ENCODE results near the gene HRNR.
"Not testable (repeated sequence)": the region's sequence is repeated elsewhere in the genome, so short reads cannot be mapped to it uniquely, and the experiment has no call there.

Gene HRNR

DNA sequence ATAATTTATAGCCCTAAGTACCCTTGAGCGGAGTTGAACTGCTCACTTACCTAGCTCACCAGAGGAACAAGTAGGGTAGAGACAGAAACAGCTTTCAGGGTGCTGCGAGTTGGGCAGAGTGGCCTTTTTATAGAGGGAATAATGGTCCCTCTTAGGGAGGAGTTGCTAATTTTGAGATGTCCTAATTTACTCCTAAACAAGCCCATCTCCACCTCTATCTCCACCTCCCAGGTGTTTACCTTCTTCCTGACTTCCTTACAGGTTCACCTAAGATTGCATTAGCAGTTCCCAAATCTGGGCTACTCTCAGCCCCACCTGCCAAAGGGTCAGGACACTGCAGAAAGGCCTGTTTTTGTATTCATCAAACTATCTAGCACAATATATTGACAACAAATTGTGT is at the start of gene HRNR:
HRNR (minus strand) TSS at position 101 of the 400 bp plus-strand sequence. CDS start 940 bp downstream, outside the sequence.
- DNase-seq (ENCODE audit: low spot score) = no peak
- in situ Hi-C loops (cut with MboI; ENCODE audit: low pct_unique_long_range_greater_than_20kb, low sequenced_read_pairs, unreplicated experiment) = no loop called here
- TF ChIP-seq, protein P1, sequence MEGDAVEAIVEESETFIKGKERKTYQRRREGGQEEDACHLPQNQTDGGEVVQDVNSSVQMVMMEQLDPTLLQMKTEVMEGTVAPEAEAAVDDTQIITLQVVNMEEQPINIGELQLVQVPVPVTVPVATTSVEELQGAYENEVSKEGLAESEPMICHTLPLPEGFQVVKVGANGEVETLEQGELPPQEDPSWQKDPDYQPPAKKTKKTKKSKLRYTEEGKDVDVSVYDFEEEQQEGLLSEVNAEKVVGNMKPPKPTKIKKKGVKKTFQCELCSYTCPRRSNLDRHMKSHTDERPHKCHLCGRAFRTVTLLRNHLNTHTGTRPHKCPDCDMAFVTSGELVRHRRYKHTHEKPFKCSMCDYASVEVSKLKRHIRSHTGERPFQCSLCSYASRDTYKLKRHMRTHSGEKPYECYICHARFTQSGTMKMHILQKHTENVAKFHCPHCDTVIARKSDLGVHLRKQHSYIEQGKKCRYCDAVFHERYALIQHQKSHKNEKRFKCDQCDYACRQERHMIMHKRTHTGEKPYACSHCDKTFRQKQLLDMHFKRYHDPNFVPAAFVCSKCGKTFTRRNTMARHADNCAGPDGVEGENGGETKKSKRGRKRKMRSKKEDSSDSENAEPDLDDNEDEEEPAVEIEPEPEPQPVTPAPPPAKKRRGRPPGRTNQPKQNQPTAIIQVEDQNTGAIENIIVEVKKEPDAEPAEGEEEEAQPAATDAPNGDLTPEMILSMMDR (IDR thresholded peaks at IDR 0.05; ENCODE audit: extremely low read depth, insufficient read depth, missing control alignments) = no peak

- DNase-seq (ENCODE audit: low spot score); in situ Hi-C loops (cut with MboI; ENCODE audit: low pct_unique_long_range_greater_than_20kb, low sequenced_read_pairs, unreplicated experiment): not testable (repeated sequence)
These were observed 32.4 kb upstream of the HRNR start for GRCh38 chr1:152256394-152256793.

- TF ChIP-seq, protein P1 (IDR thresholded peaks at IDR 0.05; ENCODE audit: extremely low read depth, insufficient read depth, missing control alignments) = no peak
- in situ Hi-C loops (cut with MboI; ENCODE audit: low pct_unique_long_range_greater_than_20kb, low sequenced_read_pairs, unreplicated experiment) = no loop called here
- DNase-seq (ENCODE audit: low spot score) = no peak
These were observed 28.2 kb upstream of the HRNR start for GRCh38 chr1:152252157-152252556.

GRCh38 chr1:152251391-152251790 is 27.4 kb upstream of the HRNR start:
- in situ Hi-C loops (cut with MboI; ENCODE audit: low pct_unique_long_range_greater_than_20kb, low sequenced_read_pairs, unreplicated experiment) = no loop called here
- DNase-seq (ENCODE audit: low spot score) = no peak
- TF ChIP-seq, protein P1 (IDR thresholded peaks at IDR 0.05; ENCODE audit: extremely low read depth, insufficient read depth, missing control alignments) = no peak

DNA sequence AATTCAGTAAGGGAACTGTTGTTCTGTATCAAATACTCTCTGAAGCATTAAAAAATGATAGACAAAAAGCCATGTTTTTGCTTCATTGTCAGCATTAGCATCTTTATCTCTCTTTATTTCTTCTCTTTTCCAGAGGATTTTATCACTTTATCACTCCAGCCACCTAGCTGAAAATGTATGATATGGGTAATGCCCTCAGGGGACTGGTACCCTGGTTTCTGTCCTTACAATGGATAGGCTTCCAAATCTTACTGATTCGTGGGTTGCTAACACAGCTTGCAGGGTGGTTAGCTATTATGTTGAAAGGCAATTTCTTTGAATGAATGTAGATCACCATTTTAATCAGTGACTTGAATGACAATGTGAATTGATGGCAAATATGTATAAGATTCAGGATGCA is 23.3 kb upstream of the HRNR start:
- in situ Hi-C loops (cut with MboI; ENCODE audit: low pct_unique_long_range_greater_than_20kb, low sequenced_read_pairs, unreplicated experiment) = no loop called here
- TF ChIP-seq, protein P1 (IDR thresholded peaks at IDR 0.05; ENCODE audit: extremely low read depth, insufficient read depth, missing control alignments) = no peak
- no peak for DNase-seq (ENCODE audit: low spot score)

- no peak for DNase-seq (ENCODE audit: low spot score)
- TF ChIP-seq, protein P1 (IDR thresholded peaks at IDR 0.05; ENCODE audit: extremely low read depth, insufficient read depth, missing control alignments) = no peak
- in situ Hi-C loops (cut with MboI; ENCODE audit: low pct_unique_long_range_greater_than_20kb, low sequenced_read_pairs, unreplicated experiment) = no loop called here
These were observed 20.7 kb upstream of the HRNR start for GRCh38 chr1:152244576-152245273.

DNA sequence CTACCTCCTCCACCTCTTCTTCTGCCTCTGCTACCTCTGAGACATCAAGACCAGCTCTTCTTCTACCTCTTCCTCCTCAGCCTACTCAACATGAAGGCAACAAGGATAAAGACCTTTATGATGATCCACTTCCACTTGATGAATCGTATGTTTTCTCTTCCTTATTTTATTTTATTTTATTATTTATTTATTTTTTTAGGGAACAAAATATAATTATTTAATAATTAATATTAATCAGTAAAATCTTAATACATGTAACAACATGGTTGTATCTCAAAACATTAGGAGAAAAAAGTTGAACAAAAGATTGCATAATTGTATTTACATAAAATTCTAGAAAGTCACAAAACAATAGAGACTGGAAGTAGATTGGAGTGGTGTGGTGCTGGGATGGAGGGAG is 13.1 kb upstream of the HRNR start:
- in situ Hi-C loops (cut with MboI; ENCODE audit: low pct_unique_long_range_greater_than_20kb, low sequenced_read_pairs, unreplicated experiment) = no loop called here
- TF ChIP-seq, protein P1 (IDR thresholded peaks at IDR 0.05; ENCODE audit: extremely low read depth, insufficient read depth, missing control alignments) = no peak
- DNase-seq (ENCODE audit: low spot score) = no peak

Measured in GM13977 (cell line).